GM10248 (cell line): ENCODE data around the gene HOMER2.

Experiments used
- CTCF ChIA-PET: fragments of 300-600 bp; sonication (Branson Sonifier 250); formaldehyde crosslinking; extraction: SDS; loops from one replicate; lab custom pipeline; 2021; ENCODE audit warnings: antibody characterized with exemption; lab: Yijun Ruan, JAX
- POLR2A ChIA-PET: fragments of 350-650 bp; sonication (Branson Sonifier 250); formaldehyde crosslinking; extraction: SDS; loops from one replicate; lab custom pipeline; 2020; ENCODE audit warnings: antibody characterized with exemption; lab: Yijun Ruan, JAX
- DNase-seq: peaks from one replicate; pipeline ENCODE4 v3.0.0; 2012; ENCODE audit errors: extremely low spot score
- TF ChIP-seq, protein P1 (sequence below): IDR thresholded peaks from 2 replicates; pipeline ENCODE4 v1.5.1; 2012; ENCODE audit warnings: mild to moderate bottlenecking, low read depth; ENCODE audit errors: extremely low read depth, missing control alignments, control extremely low read depth

Gene HOMER2

DNA sequence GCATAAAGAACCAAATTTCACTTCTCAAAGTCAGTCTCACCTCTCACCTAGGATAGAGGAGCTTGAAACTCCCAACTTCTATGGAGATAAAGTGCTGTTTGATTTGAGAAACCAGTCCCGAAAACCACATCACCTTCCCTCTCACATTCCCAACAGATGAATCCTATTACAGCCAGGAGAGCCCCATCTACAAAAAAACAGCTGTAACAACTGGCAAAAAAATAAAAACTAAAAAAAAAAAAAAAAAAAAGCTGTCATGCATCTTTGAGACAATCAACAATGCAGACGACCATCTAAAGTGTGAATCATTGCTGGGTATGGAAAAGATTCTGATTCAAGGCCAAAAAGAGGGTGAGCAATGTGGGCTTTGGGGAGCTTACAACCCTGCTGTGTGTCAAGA, 23.8 kb downstream of the HOMER2 start:
- no peak for DNase-seq
- CTCF ChIA-PET: interaction anchor here (1.6 kb wide), 1 partner anchor 13 kb away, joined by 4 read pairs; no protein-coding TSS in a partner anchor
- TF ChIP-seq, protein P1, sequence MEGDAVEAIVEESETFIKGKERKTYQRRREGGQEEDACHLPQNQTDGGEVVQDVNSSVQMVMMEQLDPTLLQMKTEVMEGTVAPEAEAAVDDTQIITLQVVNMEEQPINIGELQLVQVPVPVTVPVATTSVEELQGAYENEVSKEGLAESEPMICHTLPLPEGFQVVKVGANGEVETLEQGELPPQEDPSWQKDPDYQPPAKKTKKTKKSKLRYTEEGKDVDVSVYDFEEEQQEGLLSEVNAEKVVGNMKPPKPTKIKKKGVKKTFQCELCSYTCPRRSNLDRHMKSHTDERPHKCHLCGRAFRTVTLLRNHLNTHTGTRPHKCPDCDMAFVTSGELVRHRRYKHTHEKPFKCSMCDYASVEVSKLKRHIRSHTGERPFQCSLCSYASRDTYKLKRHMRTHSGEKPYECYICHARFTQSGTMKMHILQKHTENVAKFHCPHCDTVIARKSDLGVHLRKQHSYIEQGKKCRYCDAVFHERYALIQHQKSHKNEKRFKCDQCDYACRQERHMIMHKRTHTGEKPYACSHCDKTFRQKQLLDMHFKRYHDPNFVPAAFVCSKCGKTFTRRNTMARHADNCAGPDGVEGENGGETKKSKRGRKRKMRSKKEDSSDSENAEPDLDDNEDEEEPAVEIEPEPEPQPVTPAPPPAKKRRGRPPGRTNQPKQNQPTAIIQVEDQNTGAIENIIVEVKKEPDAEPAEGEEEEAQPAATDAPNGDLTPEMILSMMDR: no peak
- POLR2A ChIA-PET: no interaction called here

DNA sequence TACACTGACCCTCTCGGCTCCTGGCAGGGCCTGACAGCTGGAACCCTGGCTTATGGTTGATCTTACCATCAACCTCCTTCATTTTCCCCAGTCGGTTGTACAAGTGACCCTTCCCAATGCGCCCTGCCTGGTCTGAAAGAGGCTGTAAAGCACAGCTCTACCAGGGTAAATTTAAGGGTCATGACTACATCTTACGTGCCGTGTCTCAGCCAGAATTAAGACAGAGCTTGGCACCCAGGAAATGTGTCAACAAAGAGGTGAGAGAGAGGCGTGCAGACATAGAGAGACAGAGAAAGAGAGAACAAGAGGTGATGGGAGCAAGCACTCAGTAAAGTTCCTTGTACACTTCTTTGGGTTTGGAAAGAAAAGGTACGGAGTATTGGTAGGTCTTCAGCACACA, 28.8 kb downstream of the HOMER2 start:
- ChIA-PET CTCF (interaction anchor here (1.5 kb wide), 2 partner anchors 13 to 26 kb away, joined by 3 to 5 read pairs; no protein-coding TSS in a partner anchor), POLR2A (interaction anchor here (0.6 kb wide), 1 partner anchor 105 kb away, joined by 6 read pairs; no protein-coding TSS in a partner anchor)
- DNase-seq: no peak
- TF ChIP-seq, protein P1: no peak

DNA sequence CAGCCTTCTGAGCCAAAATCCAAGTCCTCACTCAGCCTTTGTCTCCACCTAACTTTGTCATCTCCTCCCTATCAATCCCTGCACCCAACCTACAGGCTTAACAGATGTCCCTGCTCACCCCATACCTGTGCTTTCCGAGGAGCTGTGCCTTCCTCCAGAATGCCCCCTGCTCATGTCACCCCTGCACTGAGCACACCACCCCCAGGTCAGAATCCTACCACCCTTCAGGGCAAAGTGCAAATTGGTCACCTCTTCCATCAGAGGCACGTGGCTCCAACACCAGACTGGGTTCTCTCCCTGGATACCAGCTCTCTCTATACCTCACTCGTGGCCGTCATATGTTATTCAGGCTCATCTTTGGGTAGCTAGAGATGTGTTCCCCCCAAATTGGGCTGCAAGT, 29.8 kb downstream of the HOMER2 start:
- ChIA-PET POLR2A (no interaction called here), CTCF (interaction anchor here (1.1 to 1.5 kb wide), 3 partner anchors 12 to 73 kb away, joined by 3 to 5 read pairs (median 4); no protein-coding TSS in a partner anchor)
- TF ChIP-seq, protein P1: no peak
- no peak for DNase-seq

DNA sequence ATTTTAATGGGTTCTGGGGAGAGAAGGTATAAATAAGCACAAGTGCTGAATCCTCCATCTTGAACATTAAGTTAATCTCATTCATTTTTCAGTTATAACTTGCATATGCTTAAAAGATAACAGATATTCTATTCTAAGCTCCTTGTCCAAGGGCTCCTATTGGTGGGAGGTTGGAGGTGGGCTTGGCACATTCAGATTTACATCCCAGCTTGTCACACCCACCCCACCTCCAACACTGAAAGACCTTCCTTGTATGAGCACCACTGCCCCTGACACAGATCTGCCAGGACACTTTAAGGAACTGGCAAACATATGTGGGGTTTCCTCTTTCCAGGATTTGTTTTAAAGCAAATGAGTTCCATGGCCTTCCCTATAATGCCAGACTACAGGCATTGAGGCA, 30.6 kb downstream of the HOMER2 start:
- ChIA-PET POLR2A (interaction anchor here (0.6 kb wide), 1 partner anchor 9 kb away, joined by 4 read pairs; no protein-coding TSS in a partner anchor), CTCF (no interaction called here)
- TF ChIP-seq, protein P1: no peak
- DNase-seq: no peak

DNA sequence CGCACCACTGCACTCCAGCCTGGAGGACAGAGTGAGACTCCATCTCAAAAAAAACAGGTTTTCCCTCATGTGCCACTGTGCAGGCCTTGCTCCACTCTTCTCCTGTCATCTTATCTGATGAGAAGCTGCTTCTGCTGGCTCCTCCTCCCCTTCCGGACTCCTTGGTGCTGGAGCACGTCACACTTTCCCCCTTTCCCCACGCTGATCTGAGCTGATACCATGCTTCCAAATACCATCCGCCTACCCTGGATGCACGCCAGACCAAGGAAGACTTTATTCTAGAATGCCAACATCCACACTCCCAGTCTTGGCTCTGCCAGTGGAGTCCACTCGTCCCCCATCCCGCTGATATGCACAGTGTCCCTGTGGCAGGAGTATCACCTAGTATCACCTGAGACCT, 31.3 kb downstream of the HOMER2 start:
- TF ChIP-seq, protein P1: no peak
- no peak for DNase-seq
- ChIA-PET CTCF (no interaction called here), POLR2A (interaction anchor here (0.6 to 0.7 kb wide), 2 partner anchors 9 to 10 kb away, joined by 4 to 6 read pairs; no protein-coding TSS in a partner anchor)

DNA sequence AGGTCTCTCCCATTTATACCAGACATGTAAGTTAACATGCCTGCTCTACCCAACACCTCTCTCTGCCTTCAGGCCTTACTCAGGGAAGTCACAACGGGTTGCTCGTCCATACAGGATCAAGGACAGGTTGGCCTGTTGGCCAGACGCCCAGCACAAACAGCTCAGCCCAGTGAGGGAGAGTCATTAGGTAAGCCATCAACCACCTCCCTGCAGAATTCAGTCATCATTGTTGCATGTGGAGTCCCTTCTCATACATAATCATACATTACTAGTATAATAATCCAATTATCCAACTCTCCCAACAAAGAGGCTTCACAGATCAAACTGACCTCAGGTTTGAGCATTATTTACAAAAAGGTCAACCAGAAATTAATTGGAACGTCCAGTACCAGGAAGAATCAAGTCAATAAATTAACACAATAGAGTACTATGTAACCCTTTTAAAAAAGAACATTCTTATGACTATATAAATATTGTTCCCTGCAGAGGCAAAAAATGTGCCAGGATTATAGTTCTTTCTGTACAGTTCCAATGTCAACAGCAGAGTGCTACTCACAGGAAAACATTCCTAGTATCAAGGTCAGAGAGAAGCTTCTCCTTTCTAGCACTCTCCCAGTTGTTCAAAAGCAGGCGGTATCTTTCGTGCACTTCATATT, 33.2 kb downstream of the HOMER2 start:
- ChIA-PET POLR2A (no interaction called here), CTCF (interaction anchor here (1.3 kb wide), 1 partner anchor 12 kb away, joined by 5 read pairs; no protein-coding TSS in a partner anchor)

More for the DNA sequence above, 33.2 kb downstream of the HOMER2 start:
- DNase-seq: no peak
- TF ChIP-seq, protein P1: no peak
